ENCODE data around the gene RLBP1. TPM values are rescaled to one million over a fixed set of nuclear protein-coding genes. Genes with fewer than 3 reads are reported as not detected.
"Not testable (repeated sequence)": the region's sequence is repeated elsewhere in the genome, so short reads cannot be mapped to it uniquely, and the experiment has no call there.

RLBP1 gene
- polyA plus RNA-seq (2014; cell fraction: cytosol; rRNA removed): not detected in 2 replicates
- polyA plus RNA-seq (2014; cell fraction: nucleus; rRNA removed): not detected in 2 replicates

DNA sequence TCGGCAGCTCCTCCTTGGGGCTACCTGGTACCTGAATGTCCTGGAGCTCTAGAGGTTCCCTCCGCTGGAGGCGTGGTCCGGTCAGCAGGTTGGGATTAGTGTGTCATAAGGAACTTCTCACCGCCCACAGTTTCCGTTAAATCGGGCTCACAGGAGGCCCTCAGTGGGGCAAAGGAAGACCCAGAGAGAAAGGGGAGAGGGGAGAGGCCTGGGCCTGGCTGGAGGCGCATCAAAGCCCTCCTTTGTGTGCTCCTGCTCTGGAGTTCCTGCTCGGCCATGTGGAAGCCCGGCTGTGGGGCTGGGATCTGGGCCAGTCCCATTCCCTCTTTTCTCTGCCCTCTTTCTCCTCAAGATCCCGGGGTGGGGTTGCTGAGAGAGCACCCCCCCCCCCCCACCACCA, at the start of gene RLBP1:
Gene RLBP1 (minus strand): TSS at position 37 of the 400 bp plus-strand sequence. CDS start 2,604 bp downstream, outside the sequence.
- DNase-seq (ENCODE audit: low spot score): no peak

- DNase-seq (ENCODE audit: low spot score): not testable (repeated sequence)
Measured at GRCh38 chr15:89250142-89250541, 28.8 kb upstream of the RLBP1 start.

GRCh38 chr15:89248584-89248983, 27.2 kb upstream of the RLBP1 start:
- DNase-seq (ENCODE audit: low spot score): no peak

DNA sequence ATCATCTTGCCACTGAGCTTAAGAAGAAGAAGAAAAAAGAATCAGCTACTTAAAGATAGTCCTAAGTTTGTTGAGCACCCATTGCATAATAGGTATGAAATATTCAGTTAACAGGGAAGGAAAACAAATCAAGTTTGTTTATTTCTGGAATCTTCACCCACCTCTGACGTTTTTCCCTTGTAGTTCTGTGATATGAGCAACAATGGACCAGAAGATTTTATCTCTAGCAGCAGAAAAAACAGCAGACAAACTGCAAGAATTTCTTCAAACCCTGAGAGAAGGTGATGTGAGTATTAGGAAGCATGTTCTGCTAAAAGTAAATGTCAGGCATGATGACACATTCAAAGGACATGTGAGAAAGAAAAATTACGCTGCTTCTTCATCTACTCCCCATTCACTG, 26.1 kb upstream of the RLBP1 start:
- DNase-seq (ENCODE audit: low spot score): no peak

DNA sequence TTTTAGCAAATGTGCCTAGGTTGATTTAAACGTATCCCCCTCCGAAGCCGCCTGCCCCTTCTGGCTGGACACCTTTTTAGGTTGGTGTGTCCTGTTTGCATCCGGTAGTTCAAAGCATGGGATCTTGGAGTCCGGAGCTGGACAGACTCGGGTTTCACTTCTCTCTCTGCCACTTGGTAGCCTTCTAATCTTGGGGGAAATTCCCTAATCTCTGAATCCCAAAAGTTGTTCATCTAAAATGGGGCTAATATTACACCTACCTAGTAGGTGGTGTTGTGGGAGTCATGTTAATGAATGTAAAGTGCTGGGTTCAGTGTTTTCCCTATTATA, 23.2 kb upstream of the RLBP1 start:
- no peak for DNase-seq (ENCODE audit: low spot score)

- DNase-seq (ENCODE audit: low spot score): peak; percentile 92
Measured at GRCh38 chr15:89243691-89244573, 22.6 kb upstream of the RLBP1 start, which contains the start of gene FANCI. Gene FANCI (plus strand): TSS chr15:89243979. CDS start chr15:89247648, 3,669 bp downstream.

GRCh38 chr15:89243046-89243690, 21.8 kb upstream of the RLBP1 start:
- DNase-seq (ENCODE audit: low spot score): no peak

DNA sequence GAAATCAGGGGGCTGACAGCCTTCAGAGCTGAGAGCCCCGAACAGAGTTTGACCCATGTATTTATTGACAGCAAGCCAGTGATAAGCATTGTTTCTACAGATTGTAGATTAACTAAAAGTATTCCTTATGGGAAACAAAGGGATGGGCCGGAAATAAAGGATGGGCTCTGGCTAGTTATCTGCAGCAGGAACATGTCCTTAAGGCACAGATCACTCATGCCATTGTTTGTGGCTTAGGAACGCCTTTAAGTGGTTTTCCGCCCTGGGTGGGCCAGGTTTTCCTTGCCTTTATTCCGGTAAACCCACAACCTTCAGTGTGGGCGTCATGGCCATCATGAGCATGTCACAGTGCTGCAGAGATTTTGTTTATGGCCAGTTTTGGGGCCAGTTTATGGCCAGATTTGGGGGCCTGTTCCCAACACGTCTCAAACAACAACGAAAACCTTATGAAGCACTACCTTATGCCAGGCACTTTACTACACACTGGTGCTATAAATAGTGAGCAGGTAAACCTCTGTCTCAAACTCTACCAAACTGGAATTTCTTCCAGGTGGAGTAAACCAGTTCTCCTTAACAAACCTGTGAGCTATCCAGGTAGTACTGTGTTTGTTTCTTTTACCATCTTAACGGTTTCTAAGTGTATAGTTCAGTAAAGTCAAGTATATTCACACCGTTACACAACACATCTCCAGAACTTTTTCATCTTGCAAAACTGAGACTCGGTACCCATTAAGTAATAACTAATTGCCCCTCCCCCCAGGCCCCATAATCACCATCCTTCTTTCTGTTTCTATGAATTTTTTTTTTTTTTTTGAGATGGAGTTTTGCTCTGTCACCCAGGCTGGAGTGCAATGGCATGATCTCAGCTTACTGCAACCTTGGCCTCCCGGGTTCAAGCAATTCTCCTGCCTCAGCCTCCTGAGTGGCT, 18.8 kb upstream of the RLBP1 start:
- not testable (repeated sequence) for DNase-seq (ENCODE audit: low spot score)

DNA sequence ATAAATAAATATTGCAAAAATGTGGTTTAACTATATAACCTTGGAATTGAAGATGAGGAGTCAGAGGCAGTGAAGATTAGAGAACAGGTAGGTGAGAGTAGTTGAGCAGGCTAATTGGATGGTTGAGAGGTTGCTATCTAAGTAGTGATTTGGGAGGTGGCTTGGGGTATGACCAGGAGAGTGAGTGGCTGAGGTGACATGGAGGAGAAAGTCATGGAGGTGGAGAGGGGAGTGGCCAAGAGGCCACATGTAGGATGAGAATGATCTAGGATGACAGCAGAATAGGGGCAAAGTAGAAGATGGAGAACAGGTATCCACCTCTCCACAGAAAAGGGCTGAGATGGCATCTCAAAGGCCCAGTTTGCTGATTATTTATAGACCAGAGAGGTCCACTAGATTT, 10.5 kb upstream of the RLBP1 start:
- no peak for DNase-seq (ENCODE audit: low spot score)

- no peak for DNase-seq (ENCODE audit: low spot score)
Measured at GRCh38 chr15:89230277-89230676, 8.9 kb upstream of the RLBP1 start.

DNA sequence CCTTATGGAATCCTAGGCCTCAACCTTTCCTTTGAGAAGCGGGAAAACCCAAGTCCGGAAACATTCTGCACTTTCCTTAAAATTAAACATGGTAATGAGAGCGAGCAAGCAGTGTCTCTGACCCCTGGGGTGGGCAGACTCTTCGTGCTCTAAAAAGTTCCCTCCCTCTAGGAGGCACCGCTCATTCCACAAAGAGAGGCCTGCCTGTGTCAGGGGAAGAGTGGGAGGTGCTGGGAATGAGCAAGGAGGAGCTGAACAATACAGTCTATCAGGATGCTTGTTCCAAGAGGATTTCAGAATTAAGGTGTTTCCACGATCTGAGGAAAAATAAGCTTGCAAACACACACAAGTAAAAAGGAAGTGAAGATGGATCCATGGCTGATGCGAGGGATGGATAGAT, 6.0 kb upstream of the RLBP1 start:
- DNase-seq (ENCODE audit: low spot score): no peak

DNA sequence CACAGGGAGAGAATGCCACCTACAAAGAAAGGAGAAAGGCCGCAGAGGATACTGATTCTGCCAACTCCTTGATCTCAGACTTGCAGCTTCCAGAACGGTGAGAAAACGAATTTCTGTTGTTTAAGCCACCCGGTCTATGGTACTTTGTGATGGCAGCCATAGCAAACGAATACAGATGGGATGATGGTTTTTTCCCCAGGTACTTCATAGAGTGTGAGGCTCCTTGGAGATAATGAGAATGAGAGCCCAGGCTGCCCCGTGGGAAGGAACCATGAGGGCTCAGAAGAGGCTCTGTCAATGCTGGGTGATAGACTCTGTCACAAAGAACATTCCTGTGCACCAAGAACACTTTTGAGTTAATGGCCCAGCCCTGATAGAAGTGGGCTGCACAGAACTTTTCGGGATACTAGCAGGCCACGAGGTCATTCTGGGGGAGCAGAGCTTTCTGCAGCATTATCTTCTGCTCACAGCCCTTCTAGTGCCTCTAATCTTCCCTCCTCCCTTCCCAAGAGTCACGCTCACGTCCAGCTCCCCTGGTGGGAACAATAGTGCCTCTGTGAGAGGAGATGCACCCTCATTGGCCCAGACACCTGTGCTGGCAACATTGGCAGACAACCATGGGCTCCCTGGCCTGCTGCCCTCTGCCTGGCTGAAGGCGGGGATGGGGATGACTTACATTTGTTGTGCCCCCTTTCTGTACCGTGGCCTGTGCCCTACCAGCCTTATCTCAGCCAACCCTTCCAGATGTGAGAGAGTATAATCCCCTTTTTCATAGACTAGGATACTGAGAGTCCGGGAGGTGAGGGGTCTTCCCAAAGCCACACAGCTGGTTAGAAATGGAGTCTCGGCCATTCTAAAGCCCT, 5.2 kb upstream of the RLBP1 start:
- DNase-seq (ENCODE audit: low spot score): no peak

DNA sequence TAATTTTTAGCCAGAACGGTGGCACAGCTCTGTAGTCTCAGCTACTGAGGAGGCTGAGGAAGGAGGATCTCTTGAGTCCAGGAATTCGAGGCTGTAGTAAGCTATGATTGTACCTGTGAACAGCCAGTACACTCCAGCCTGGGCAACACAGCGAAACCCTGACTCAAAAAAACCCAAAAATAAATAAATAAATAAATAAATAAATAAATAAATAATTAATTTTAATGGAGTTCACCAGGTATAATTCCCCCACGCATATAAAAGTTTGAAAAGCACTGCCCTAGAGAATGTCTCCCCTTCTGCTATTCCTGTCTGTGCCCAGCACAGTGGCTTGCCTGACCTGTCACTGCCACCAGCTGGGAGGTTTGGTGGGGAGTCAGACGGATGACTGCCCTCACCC, 4.2 kb upstream of the RLBP1 start:
- no peak for DNase-seq (ENCODE audit: low spot score)

DNA sequence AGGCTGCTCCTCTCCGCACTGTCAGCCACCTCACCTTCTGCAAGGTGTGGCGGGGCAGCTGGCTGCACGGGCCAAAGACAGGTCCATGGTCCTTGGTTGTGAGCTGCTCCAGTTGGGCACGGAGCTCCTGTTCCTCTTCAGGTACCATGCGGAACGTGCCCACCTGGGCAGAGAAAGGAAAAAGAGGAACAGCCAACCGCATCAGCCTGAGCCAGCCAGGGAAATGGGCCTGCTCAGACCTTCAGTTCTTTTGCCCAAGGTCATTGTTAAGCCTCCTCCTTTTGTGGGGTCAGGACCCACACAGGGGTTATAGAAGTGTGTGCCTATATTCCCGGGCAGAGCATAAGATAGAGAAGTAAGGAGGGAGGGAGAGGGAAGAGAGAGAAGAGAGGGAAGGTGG, 2.8 kb downstream of the RLBP1 start:
- DNase-seq (ENCODE audit: low spot score): no peak

DNA sequence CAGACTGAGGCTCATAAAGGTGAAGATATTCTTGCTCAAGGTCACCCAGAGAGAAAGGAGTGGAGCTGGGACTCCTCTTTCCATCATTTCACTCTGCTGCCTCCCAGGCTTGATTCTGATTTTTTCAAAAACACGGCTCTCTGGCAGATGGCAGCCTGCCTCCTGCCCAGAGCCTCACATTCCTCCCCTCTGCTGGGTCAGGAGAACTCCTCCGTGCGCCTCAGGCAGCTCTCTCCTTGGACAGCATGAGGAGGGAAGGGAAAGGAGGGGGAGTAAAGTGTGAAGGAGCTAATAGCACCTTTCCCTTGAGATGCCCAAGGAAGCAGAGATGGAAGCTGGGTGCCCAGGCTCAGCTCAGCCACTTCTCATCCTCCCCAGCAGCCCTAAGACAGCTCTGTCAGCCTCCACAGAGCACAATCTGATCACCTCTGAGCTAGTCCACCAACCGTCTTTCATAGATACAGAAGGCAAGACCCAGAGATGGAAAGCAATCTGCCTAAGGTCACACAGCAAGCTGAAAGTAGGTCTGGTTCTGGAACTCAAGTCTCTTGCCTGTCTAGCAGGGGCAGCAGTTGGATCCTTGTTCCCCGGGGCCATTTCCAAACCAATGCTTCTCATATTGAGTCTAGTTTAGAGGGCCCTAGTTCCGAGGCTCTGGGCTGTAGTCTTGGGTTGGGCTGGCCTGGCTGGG, 3.5 kb downstream of the RLBP1 start:
- DNase-seq (ENCODE audit: low spot score): no peak

DNA sequence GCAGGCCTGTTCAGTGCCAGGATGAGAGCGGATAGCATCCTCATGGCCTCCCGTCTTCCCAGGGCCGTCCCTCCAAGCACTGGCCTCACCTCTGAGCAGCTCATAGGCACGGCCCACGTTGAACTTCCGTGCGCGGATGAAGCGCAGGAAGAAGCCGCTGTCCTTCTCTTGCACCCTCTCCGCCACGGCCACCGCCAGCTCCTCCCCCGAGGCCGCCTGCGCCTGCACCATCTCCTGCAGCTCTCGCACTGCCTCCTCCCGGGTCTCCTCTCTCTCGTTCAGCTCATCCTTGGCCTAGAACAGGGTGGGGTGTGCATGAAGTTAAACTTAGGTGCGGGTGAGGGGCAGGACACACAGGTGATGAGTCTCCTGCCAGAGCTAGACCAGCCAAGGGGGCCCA, 4.3 kb downstream of the RLBP1 start:
- DNase-seq (ENCODE audit: low spot score): no peak

DNA sequence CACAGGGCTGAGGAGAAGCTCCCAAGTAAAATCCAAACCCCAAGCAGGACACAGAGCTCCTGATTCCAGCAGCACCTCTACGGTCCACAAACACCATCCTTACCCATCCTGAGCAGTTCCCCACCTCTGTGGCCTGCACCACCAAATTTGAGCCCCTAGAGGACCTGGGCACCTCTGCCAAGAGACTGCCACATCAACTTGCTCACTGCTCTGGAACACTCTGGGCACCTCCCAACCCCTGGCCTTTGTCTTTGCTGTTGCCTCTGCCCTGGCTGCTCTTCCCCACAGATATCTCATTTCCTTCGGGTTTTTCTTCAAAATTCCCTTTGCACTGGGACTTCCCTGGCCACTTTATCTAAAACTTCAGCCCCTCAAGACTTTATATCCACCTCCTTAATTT, 5.8 kb downstream of the RLBP1 start:
- DNase-seq (ENCODE audit: low spot score): no peak

DNA sequence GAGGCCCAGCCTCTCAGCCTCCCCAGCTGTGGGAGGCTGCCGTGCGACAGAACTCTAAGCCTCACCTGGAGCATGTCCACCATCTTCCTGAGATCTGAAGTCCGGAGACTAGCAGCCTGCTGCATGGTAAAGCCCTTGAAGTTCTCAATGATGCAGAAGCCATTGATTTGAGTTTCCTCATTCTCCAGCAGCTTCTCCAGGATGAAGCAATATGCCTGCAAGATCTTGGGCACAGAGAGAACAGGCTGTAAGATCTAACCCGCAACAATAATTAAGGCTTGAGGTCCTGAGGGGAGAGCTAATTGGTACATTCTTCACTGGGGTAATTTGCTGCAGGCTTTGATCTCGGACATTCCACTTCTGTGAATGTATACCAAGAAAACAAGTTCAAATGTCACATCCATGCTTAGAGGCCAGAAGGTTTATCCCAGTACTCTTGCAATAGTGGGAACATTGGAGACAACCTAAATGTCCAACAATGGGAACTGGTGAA, 9.7 kb downstream of the RLBP1 start:
- no peak for DNase-seq (ENCODE audit: low spot score)

- DNase-seq (ENCODE audit: low spot score): no peak
Measured at GRCh38 chr15:89209057-89209456, 12.3 kb downstream of the RLBP1 start.

DNA sequence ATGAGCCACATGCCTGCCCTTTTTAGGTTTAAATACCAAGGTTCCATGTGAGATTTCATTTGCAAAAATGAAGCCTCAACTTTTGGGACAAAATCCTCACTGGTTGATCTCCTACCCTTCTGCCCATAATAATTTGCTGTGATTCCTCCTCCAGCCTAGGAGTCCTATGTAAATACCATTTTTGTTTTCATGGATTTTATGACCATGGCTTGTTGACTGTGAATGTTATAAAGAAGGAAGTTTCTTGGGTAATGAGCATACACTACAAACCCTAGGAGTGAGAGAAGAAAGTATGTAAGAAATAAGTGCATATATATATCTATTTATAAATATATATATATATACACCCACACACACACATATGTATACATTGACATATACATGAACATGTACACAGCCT, 13.1 kb downstream of the RLBP1 start:
- DNase-seq (ENCODE audit: low spot score): no peak
